GM21723 (cell line): Measurements from ENCODE around the gene SLA2.
"Not testable (repeated sequence)": the region's sequence is repeated elsewhere in the genome, so short reads cannot be mapped to it uniquely, and the experiment has no call there.

ENCODE experiments used
- ATAC-seq: cut with Tn5 transposase; IDR thresholded peaks from one replicate; pipeline ENCODE4 v1.9.1; 2021; ENCODE audit warnings: mild to moderate bottlenecking, moderate library complexity; ENCODE audit not compliant: unreplicated experiment

SLA2 gene

GRCh38 chr20:36645998-36646397, at the start of gene SLA2:
SLA2 (minus strand) TSS chr20:36646196; CDS start chr20:36641335, 4,861 bp downstream.
- no peak for ATAC-seq

GRCh38 chr20:36695467-36695866, 49.5 kb upstream of the SLA2 start:
- ATAC-seq = not testable (repeated sequence)

GRCh38 chr20:36688630-36689029, 42.6 kb upstream of the SLA2 start:
- no peak for ATAC-seq

- ATAC-seq = no peak
Measured at GRCh38 chr20:36687850-36688249, 41.9 kb upstream of the SLA2 start.

- no peak for ATAC-seq
Measured at GRCh38 chr20:36686944-36687343, 40.9 kb upstream of the SLA2 start.

- ATAC-seq = no peak
Measured at GRCh38 chr20:36686504-36686903, 40.5 kb upstream of the SLA2 start.

- no peak for ATAC-seq
Measured at GRCh38 chr20:36684747-36685146, 38.8 kb upstream of the SLA2 start.

GRCh38 chr20:36682311-36682710, 36.3 kb upstream of the SLA2 start:
- no peak for ATAC-seq

- no peak for ATAC-seq
Measured at GRCh38 chr20:36677422-36677771, 31.4 kb upstream of the SLA2 start.

- ATAC-seq = no peak
Measured at GRCh38 chr20:36676701-36677421, 30.9 kb upstream of the SLA2 start.

GRCh38 chr20:36675545-36675944, 29.5 kb upstream of the SLA2 start:
- not testable (repeated sequence) for ATAC-seq

GRCh38 chr20:36672991-36673390, 27.0 kb upstream of the SLA2 start:
- ATAC-seq = no peak

GRCh38 chr20:36670665-36671357, 24.8 kb upstream of the SLA2 start:
- ATAC-seq = no peak

- no peak for ATAC-seq
Measured at GRCh38 chr20:36666181-36666740, 20.3 kb upstream of the SLA2 start.

- no peak for ATAC-seq
Measured at GRCh38 chr20:36663031-36663430, 17.0 kb upstream of the SLA2 start.

- no peak for ATAC-seq
Measured at GRCh38 chr20:36658300-36658699, 12.3 kb upstream of the SLA2 start.

- no peak for ATAC-seq
Measured at GRCh38 chr20:36656733-36657132, 10.7 kb upstream of the SLA2 start.

- ATAC-seq = no peak
Measured at GRCh38 chr20:36655004-36655403, 9.0 kb upstream of the SLA2 start.

GRCh38 chr20:36654506-36654905, 8.5 kb upstream of the SLA2 start:
- ATAC-seq = no peak

GRCh38 chr20:36653456-36653855, 7.5 kb upstream of the SLA2 start:
- ATAC-seq = no peak

GRCh38 chr20:36647196-36648121, 1.5 kb upstream of the SLA2 start:
- no peak for ATAC-seq
